Measurements from ENCODE around the gene CGAS. TPM values are rescaled to one million over a fixed set of nuclear protein-coding genes. Genes with fewer than 3 reads are reported as not detected.

The CGAS gene
- total RNA-seq, 1 donor from 2014 or later: 0.31 TPM

- Mint-ChIP-seq H3K27me3 (no peaks in the 10 kb centered on the region), H3K36me3 (ENCODE audit: insufficient read depth) (no peaks in the 10 kb centered on the region), H3K4me3 (ENCODE audit: low read depth) (no peak overlapping the region), H3K9me3 (ENCODE audit: low read depth) (peaks cover 1% of the 10 kb centered on the region), H3K4me1 (ENCODE audit: low read depth) (no peaks in the 10 kb centered on the region), H3K27ac (no peak overlapping the region)
- TF ChIP-seq, protein P1, sequence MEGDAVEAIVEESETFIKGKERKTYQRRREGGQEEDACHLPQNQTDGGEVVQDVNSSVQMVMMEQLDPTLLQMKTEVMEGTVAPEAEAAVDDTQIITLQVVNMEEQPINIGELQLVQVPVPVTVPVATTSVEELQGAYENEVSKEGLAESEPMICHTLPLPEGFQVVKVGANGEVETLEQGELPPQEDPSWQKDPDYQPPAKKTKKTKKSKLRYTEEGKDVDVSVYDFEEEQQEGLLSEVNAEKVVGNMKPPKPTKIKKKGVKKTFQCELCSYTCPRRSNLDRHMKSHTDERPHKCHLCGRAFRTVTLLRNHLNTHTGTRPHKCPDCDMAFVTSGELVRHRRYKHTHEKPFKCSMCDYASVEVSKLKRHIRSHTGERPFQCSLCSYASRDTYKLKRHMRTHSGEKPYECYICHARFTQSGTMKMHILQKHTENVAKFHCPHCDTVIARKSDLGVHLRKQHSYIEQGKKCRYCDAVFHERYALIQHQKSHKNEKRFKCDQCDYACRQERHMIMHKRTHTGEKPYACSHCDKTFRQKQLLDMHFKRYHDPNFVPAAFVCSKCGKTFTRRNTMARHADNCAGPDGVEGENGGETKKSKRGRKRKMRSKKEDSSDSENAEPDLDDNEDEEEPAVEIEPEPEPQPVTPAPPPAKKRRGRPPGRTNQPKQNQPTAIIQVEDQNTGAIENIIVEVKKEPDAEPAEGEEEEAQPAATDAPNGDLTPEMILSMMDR (IDR thresholded peaks at IDR 0.05; ENCODE audit: unreplicated experiment): no peak
- no peak for DNase-seq (ENCODE audit: low spot score, unreplicated experiment)
Observed at GRCh38 chr6:73375216-73375615, 76.9 kb downstream of the CGAS start.

Other genes with a start within 250 kb of the CGAS start
- not detected in 2 replicates for gene KHDC1L, start 226.8 kb downstream of the CGAS start, total RNA-seq
- 7.9 and 8.0 TPM in 2 replicates for gene KHDC1, start 189.1 kb downstream of the CGAS start, total RNA-seq
- gene DPPA5, start 98.0 kb downstream of the CGAS start, total RNA-seq: not detected in 2 replicates
- gene KHDC3L, start 89.6 kb downstream of the CGAS start, total RNA-seq: not detected in 2 replicates
- not detected in 2 replicates for gene OOEP, start 82.4 kb downstream of the CGAS start, total RNA-seq
- not detected in 2 replicates for gene DDX43, start 57.5 kb downstream of the CGAS start, total RNA-seq
- 20.5 and 27.5 TPM in 2 replicates for gene MTO1, start 9.4 kb upstream of the CGAS start, total RNA-seq
- gene EEF1A1, start 68.7 kb upstream of the CGAS start, total RNA-seq: 12,032 and 12,129 TPM in 2 replicates
- gene SLC17A5, start 201.7 kb upstream of the CGAS start, total RNA-seq: 8.1 and 8.6 TPM in 2 replicates
- gene CD109, start 243.9 kb upstream of the CGAS start, total RNA-seq: 0.24 and 0.27 TPM in 2 replicates

All from progenitor cell of endocrine pancreas (in vitro differentiated cells).